NCI-H2081 treated with DMSO at 0.1 percent for 48 hours (cell line): ENCODE results near the gene B3GNT7.
"Not testable (repeated sequence)": the region's sequence is repeated elsewhere in the genome, so short reads cannot be mapped to it uniquely, and the experiment has no call there.

Experiments used
- DNase-seq: peaks from one replicate; lab custom pipeline; 2025; lab: John Stamatoyannopoulos, UW

Gene B3GNT7

DNA sequence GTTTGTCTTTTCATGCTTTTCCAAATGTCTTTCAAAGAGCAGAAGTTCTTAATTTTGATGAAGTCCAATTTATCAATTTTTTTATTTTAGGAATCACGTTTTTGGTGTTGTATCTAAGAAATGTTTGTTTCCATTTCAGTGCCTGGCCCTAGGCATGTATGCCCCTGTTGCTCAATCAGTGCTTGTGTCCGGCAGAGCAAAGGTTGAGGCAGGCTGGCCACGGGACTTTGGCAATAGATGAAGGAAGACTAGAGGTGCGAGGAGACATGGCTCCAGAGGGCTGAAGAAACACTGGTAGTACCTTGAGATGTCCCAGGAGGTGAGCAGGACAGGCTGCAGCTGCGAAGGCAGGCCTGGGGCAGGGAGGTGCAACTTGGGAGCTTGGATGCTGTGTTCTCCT, 10.1 kb upstream of the B3GNT7 start:
- DNase-seq, result no peak

DNA sequence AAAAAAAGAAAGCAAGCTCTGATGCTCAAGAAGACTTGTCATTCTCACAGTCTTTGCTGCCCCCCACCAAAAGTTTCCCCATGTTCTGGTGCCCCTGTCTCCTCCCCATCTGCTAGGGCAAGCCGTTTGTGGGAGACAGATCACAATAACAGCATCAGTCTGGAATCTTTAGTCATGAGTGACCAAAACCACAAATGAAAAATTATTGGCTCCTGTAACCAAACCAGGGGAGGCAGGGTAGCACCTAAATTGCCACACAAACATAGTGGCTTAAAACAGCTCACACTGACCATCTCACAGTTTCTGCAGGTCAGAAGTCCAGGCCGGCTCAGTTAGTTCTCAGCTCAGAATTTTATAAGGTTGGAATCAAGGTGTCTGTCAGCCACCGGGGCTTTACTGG, 9.1 kb upstream of the B3GNT7 start:
- DNase-seq, result no peak

DNA sequence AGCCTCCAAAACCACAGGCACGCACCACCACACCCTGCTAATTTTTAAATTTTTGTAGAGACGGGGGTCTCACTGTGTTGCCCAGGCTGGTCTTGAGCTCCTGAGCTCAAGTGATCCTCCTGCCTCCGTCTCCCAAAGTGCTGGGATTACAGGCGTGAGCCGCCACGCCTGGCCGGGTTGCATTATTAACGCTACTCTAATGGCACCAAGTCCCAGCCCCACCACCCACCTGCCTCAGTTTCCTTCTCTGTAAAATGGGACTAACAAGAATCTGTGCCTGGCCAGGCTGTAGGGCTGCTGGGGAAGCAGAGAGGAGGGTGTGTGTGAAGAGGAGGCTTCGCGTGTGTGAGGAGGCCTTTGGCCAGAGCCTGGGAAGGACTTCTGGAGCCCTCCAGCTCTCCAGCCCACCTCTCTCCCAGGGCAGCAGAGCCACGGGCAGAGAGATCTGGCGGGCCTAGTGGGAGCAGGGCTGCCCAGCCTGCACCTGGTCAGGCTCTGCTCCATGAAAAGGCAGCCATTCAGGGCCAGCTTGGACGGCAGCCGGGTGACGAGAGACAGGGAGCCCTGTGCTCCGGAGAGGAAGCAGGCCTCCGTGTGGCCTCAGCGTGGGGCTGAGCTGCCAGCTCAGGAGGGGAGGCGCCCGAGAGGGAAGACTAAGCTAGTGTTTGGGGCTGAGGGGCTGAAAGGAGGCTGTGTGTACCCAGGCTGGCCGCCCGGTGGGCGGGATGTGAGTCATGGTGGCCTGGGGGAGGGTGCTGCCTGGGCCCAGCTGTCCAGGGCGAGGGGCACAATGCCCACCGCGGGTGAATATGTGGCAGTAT, 7.4 kb upstream of the B3GNT7 start:
- no peak for DNase-seq

DNA sequence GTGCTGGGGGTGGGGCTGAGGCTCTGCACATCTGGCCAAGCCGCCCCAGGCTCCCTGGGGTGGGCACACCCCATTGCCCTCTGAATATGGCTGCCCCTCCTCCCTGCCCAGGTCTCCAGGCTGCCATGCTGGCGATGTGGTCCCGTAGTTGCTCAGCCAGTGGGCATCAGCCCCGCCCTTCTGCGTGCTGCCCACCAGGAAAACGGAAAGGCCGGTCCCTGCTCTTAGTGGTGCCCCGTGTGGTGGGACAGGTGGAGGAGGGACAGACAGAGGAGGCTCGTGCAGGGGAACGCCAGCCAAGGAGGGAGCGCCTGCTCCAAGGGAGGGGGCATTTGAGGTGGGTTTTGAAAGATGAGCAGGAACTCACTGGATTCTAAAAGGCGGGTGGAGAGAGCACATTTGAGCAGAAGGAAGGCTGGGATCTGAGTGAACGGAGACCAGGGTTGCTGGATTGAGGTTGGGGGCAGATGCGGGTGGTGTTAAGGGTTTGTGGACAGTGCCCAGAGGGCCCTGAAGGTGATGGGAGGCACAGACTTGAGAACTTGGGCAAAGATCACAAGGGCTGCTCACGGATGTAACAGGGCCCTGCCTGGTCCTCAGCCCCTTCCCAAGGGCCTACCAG, 6.7 kb upstream of the B3GNT7 start:
- no peak for DNase-seq

DNA sequence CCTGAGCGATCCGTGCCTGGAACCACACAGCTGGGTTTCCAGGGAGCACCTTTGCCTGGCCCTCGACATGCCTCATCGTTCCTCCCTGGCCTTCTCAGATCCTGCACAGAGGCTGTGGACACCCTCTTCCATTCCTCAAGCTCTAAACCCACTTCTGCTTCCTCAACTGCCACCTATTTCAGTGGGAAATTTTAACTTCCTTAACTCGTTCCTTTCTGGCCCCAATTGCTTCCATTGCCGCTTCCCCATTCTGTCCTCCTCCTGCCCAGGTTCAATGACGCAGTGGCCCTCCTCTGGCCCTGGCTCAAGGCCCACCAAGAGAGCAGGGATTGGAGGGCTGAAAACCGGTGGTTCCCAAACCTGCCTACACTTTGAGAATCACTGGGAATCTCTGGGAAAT, 4.8 kb upstream of the B3GNT7 start:
- no peak for DNase-seq

DNA sequence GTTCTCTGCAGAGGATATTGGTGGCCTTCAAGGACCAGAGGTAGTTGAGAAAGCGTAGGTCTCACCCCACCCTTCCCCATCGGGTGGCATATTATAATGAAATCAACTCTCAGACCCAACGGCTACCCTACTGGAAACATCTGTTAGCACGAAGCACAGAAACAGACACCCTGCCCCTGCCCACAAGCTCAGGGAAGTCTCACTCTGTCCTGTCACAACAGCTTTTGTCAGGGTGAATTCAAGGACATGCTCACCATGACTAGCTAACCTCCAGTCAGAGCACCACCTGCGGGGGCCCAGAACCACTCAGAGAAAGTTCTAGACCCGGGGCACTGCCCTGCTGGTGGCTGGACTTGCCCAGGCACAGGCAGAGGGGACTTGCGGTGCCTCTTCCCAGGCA, 3.5 kb upstream of the B3GNT7 start:
- DNase-seq, result no peak

DNA sequence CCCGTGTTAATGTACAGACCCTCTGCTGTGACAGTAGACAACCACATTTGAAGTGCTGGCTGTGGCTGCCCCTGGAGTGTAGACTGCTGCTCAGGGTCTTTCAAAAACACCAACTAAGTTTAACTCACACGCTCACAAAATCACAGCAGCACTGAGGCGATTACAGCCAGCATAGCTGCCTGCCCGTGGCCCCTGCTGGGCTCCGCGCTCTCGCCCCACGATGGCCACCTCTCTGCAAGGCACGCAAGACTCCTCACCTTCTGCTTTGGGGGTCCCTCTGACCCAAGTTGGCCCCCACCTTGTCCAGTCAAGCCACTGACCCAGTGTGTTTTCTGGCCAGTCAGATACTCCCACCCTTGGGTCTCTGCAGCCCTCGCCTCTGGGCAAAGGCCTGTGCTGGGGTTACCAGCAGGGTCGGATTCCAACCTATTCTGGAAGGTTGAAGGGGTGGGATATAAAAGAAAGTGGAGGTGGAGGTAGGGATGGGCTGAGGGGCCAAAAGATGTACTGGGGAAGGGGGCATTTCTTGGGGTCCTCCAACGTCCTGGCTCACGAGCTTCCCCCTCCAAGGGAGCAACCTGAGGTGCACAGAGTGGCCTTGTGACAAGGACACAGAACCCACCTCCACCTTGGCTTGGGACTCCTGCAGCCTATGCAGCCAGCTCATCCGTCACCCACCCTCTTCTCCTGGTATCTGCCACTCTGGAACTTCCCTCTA, 2.9 kb upstream of the B3GNT7 start:
- DNase-seq, result no peak

DNA sequence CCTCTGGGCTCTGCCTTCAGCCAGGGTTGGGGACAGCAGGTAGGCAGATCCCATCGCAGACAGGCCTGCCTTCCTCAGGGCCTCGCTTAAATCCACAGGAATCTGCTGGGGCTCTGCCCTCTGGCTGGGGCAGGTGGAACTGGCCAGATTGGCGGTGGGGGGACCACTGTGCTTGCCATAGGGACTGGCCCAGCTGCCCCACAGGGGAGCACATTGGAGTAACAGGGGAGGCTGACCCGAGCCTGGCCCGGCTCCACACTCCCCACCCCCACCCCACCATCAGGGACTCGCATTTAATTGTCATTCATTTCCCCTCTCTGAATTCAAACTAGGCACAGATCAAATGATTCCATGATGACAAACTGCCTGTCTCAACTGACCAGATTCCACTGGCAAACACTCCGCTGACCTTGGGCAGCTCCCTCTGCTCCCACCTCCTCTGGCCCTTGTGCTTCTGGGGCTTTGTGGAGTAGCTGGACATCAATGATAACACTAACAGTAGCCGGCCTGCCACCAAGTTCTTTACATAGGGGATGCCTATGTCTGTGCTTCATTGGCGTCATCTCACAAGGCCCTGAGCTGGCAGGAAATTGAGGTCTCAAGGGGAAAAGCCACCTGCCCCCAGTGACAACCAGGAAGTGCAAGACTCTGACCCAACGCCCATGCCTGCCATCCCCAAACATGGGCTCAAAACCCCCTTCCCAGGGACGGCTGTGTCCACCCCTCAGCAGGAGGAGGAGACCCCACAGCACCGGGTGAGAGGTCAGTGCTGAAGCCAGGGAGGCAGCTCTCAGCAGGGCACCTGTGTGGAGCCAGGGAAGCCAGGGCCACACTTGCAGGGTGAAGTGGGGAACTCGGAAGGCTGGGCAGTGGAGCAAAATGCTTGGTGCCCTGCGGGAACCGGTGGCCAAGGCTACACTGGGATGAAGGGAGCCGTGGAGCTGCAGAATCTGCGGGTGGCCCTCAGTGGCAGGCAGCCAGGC, 2.1 kb upstream of the B3GNT7 start:
- DNase-seq, result no peak

DNA sequence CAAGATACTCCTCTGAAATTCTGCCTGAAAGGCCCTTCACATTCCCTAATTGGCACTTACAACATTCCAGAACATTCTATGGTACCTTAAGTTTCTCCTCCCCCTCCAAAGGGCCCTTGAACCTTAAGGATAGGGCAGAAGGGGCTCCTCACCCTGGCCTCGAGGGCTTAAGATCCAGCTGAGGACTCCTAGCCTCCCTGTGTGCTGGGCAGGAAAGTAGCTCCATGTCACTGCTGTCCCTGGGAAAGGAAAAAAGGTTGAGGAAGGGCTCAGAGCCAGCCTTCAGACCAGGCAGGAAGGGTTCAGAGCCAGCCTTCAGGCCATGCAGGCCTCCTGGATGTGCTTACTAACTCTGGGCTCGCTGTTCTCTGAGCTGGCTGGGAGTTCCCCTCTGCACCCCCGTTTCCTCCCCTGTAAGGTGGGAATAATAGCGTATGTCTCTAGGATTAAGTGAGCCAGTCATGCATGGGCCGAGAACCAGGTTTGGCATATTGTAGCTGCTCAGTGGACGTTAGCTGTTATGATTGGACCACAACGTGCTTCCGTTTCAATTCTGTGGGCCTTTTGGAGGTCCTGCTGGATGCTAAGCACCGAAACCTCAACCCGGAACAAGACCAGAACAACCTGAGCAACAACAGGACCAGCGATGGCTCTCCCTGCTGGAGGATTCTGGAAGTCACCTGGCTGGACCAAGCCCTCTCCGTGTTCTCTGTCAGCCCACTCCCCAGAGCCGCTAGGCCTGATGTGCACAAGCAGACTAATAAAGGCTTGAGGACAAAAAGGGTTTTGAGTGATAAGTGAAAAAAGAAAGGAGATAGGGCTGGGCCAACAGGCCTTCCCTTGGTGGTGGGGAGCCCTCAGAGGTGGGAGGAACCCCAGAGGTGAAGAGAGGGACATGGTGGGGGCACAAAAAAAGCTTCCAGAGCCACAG, 1.0 kb upstream of the B3GNT7 start:
- no peak for DNase-seq

DNA sequence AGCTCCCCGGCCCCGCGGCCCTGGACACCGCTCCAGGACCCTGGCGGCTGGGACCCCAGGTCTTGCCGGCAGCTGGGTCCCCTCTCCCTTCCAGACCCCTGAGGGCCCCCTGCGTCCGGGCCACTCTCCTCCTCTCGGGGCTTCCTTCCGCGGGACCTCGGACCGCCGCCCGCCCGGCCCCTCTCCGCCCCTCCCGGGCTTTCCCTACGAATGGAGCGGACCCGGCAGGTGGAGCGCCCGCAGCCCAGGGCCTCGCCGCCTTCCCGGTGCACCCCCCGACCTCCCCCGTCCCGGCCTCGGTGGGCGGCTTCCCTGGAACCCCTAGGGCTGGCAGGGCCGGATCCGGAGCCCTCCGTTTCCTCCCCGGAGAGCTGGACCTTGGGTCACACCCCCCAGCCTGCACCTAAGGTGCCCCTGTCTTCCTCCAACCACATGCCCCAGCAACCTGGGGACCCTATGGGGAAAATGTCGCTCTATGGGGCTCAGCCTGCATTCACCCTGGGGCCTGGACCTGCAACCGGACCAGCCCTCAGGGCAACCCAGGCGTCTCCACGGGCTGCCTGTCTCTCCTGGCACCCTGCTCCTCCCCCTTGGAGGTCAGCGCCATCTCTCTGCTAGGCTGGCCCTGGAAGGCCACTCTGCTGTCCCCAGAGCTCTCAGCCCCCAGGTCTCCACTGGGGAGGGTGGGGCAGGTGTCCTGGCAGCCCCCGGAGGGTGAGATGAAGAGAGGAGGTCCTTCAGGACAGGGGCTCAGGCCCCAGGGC, 730 bp downstream of the B3GNT7 start:
- DNase-seq, result no peak

DNA sequence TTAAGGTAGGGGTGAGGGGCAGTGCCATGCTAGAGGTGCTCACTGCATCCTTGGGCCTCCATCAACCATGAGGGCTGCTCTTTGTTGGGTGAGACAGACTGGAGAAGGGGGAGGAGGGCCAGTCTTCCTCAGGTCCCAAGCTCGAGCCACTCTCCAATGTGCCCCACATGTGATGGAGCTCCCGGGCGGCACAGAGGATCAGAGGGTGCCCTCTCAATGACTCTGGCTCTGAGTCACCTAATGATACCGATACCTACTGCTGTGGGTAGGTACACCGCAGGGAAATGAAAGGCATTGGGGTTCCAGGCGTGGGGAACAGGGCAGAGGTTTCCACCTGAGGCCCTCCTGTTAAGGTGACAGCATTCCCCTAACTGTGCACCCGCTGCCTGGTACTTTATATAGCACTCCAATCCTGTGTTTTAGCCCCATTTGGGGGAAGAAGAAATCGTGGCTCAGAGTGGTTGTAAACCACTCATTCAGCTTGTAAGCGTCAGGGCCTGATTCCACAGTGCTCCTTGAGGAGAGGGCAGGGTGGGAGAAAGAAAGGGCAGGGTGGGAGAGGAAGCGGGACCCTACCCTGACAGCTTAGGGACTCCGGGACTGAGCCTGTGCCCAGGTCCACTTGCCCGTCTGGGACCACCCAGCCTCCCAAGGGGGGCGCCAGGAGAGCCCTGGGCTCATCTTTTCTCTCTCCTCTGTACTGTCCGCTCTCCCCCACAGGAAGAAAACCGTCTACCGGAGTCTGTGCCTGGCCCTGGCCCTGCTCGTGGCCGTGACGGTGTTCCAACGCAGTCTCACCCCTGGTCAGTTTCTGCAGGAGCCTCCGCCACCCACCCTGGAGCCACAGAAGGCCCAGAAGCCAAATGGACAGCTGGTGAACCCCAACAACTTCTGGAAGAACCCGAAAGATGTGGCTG, 1.8 kb downstream of the B3GNT7 start:
- DNase-seq, result no peak

DNA sequence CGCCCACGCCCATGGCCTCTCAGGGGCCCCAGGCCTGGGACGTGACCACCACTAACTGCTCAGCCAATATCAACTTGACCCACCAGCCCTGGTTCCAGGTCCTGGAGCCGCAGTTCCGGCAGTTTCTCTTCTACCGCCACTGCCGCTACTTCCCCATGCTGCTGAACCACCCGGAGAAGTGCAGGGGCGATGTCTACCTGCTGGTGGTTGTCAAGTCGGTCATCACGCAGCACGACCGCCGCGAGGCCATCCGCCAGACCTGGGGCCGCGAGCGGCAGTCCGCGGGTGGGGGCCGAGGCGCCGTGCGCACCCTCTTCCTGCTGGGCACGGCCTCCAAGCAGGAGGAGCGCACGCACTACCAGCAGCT, 2.4 kb downstream of the B3GNT7 start:
- DNase-seq, result no peak

DNA sequence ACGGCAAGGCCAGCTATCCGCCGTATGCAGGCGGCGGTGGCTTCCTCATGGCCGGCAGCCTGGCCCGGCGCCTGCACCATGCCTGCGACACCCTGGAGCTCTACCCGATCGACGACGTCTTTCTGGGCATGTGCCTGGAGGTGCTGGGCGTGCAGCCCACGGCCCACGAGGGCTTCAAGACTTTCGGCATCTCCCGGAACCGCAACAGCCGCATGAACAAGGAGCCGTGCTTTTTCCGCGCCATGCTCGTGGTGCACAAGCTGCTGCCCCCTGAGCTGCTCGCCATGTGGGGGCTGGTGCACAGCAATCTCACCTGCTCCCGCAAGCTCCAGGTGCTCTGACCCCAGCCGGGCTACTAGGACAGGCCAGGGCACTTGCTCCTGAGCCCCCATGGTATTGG, 3.1 kb downstream of the B3GNT7 start:
- no peak for DNase-seq

DNA sequence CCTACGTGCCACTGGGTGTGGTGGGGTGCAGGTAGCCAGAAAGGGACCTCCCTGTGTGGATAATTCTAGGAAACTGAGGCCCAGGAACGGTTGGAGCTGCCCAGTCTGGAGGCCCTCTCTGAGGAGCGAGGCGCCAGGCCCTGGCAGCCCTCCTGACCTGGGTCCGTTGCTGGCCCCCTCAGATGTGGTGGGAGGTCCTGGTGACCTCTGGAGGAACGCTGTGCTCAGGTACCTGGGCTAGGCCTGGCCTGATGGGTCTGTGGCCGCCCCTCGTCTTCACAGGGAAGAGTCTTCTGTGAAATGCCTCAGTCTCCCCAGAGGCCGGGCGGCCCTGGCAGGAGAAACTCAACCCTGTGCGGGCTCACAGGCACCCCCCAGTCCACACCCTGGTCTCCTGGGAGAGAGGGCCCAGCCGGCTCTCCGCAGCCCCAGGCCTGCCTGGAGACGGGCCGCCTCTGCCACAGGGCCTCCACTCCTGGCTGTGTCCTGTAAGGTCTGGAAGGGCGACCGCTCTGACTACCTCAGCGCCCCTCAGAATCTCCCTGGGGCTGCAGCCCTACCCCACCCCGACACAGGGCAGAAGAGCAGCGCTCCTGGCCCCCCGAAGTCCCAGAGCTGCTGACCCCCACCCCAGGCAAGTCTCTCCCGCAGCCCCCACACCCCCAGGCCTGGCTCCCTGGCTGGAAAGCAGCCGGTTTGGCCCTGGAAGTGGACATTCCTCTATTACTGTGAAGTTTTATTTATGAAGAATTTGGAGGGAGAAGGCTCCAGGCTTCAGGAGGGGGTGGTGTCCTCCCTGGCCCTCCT, 3.7 kb downstream of the B3GNT7 start:
- no peak for DNase-seq

DNA sequence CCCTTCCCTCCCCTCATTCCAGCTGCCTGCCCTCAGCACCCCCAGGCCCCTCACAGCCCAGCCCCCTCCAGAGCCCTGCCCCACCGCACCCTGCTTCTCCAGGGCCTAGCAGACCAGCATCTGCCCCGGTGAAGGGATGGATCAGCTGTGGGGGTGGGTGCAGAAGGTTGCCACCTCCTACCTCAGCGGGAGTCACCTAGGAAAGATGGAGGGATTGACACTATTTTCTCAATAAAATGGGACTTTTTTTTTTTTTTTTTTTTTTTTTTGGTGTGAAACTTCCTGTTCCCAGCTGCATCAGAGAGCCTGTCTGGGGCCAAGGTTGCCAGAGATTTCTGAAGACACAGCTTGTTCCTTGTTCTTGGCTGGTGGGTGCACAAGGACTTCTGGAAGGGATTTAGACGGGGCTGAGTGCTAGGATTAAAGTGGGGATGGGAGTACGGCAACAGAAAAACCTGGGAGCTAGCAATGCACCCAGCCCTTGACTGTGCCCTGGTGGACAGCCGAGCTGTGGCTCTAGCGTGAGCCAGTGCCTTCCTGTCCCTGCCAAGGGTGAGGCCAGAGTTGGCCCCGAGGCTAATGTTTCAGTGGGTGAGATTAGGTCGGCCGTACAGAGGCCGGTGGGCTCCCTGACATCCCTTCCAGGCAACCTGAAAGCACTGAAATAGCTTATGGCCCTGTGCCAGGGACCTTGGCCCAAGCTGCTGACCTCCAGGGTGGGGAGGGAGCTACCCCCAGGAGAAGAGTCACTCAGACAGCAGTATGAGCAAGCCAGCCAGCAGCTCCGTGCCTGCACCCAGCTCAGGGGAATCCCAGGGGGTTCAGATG, 4.6 kb downstream of the B3GNT7 start:
- no peak for DNase-seq

DNA sequence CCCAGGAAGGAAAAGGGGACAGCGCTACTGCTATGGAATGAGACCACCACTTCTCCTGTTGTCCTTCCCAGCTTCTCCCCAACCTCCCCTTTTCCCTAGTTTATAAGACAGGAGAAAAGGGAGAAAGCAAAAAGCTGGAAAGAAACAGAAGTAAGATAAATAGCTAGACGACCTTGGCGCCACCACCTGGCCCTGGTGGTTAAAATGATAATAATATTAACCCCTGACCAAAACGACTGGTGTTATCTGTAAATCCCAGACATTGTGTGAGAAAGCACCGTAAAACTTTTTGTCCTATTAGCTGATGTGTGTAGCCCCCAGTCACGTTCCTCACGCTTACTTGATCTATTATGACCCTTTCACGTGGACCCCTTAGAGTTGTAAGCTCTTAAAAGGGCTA, 5.2 kb downstream of the B3GNT7 start:
- DNase-seq, result not testable (repeated sequence)

DNA sequence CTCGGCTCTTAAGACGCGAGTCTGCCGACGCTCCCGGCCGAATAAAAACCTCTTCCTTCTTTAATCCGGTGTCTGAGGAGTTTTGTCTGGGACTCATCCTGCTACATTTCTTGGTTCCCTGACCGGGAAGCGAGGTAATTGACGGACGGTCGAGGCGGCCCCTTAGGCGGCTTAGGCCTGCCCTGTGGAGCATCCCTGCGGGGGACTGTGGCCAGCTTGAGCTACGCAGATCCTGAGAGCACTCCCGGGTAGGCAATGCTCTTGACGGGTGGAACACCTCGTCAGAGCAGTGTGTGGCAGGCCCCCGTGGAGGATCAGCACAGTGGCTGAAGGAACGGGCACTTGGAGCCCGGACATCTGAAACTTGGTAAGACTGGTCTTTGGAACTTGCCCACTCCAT, 5.6 kb downstream of the B3GNT7 start:
- not testable (repeated sequence) for DNase-seq
